ENCODE measurements around the gene MYCBP2. TPM values are rescaled to one million over a fixed set of nuclear protein-coding genes. Genes with fewer than 3 reads are reported as not detected.

MYCBP2 gene
- total RNA-seq, 1 experiment from 2014 or later = 53.3 TPM

- ATAC-seq = no peak
- DNase-seq = no peak
These were observed 104.7 kb downstream of the MYCBP2 start for GRCh38 chr13:77222000-77222690.

DNA sequence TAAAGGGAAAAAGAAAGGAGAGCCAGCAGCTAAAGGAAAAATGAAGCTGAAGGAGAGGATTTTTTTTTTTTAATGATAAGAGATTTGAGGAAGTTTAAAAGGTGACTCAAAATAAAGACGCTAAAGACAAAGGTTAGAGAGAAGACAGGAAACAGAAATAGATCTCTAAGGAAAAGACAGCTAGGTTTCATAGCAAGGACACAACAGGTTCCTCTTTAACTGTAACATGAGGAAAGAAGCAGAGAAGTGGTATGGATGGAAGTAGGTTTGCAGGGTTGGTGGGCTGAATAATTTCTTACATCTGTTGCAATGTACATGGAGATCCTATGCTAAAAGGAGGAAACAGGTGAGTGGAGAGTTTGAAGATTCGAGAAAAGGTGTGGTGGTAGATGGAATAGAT lies 107.5 kb downstream of the MYCBP2 start:
- DNase-seq = no peak
- Histone ChIP-seq H3K9me3 (ENCODE audit: low read length) (no peaks in the 10 kb centered on the region), H2AFZ (ENCODE audit: low read length) (no peak overlapping the region), H3K9me2 (replicated peaks; ENCODE audit: low read length) (no peaks in the 10 kb centered on the region), H3K27ac (ENCODE audit: low read length) (no peak overlapping the region), H4K20me1 (ENCODE audit: low read length) (no peaks in the 10 kb centered on the region), H3K27me3 (ENCODE audit: low read length) (no peaks in the 10 kb centered on the region), H3K4me2 (ENCODE audit: low read length) (no peak overlapping the region), H3K4me1 (ENCODE audit: insufficient read depth, low read length) (no peaks in the 10 kb centered on the region), H3F3A (ENCODE audit: low read length, unreplicated experiment) (no peaks in the 10 kb centered on the region), H3K9ac (ENCODE audit: low read length) (no peak overlapping the region), H3K36me3 (ENCODE audit: low read depth, low read length) (no peaks in the 10 kb centered on the region), H3K4me3 (ENCODE audit: low read length) (no peak overlapping the region), H3K79me2 (ENCODE audit: low read length) (no peaks in the 10 kb centered on the region)
- no peak for ATAC-seq
- ChIA-PET POLR2A (ENCODE audit: unreplicated experiment) (interaction anchor here (0.7 kb wide), 1 partner anchor 11 kb away, joined by 11 read pairs; no protein-coding TSS in a partner anchor), CTCF (no interaction called here)
- no TSS peak for BruUV-seq (replicated peaks)
- intact Hi-C loops (cut with micrococcal nuclease) = no loop called here
- TF ChIP-seq, protein P1, sequence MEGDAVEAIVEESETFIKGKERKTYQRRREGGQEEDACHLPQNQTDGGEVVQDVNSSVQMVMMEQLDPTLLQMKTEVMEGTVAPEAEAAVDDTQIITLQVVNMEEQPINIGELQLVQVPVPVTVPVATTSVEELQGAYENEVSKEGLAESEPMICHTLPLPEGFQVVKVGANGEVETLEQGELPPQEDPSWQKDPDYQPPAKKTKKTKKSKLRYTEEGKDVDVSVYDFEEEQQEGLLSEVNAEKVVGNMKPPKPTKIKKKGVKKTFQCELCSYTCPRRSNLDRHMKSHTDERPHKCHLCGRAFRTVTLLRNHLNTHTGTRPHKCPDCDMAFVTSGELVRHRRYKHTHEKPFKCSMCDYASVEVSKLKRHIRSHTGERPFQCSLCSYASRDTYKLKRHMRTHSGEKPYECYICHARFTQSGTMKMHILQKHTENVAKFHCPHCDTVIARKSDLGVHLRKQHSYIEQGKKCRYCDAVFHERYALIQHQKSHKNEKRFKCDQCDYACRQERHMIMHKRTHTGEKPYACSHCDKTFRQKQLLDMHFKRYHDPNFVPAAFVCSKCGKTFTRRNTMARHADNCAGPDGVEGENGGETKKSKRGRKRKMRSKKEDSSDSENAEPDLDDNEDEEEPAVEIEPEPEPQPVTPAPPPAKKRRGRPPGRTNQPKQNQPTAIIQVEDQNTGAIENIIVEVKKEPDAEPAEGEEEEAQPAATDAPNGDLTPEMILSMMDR (conservative IDR thresholded peaks at IDR 0.05; ENCODE audit: low read depth, low read length) = no peak
- TF ChIP-seq EZH2 (IDR thresholded peaks at IDR 0.05; ENCODE audit: low read length, unreplicated experiment) (no peak), EZH2phosphoT487 (IDR thresholded peaks at IDR 0.05; ENCODE audit: borderline replicate concordance, low read length) (no peak)

More at GRCh38 chr13:77222000-77222690, 104.7 kb downstream of the MYCBP2 start:
- ChIA-PET CTCF (no interaction called here), POLR2A (ENCODE audit: unreplicated experiment) (no interaction called here)
- H3K27me3 ChIP-seq (ENCODE audit: low read length) = no peaks in the 10 kb centered on the region
- H3K9me3 ChIP-seq (ENCODE audit: low read length) = no peaks in the 10 kb centered on the region
- no peaks in the 10 kb centered on the region for H3K36me3 ChIP-seq (ENCODE audit: low read depth, low read length)
- no peaks in the 10 kb centered on the region for H4K20me1 ChIP-seq (ENCODE audit: low read length)
- no peak for TF ChIP-seq EZH2 (IDR thresholded peaks at IDR 0.05; ENCODE audit: low read length, unreplicated experiment)
- no peak for TF ChIP-seq EZH2phosphoT487 (IDR thresholded peaks at IDR 0.05; ENCODE audit: borderline replicate concordance, low read length)
- TF ChIP-seq, protein P1 (conservative IDR thresholded peaks at IDR 0.05; ENCODE audit: low read depth, low read length) = no peak
- BruUV-seq (replicated peaks) = no TSS peak
- intact Hi-C loops (cut with micrococcal nuclease) = no loop called here
- H3K9me2 ChIP-seq (replicated peaks; ENCODE audit: low read length) = no peaks in the 10 kb centered on the region
- H3F3A ChIP-seq (ENCODE audit: low read length, unreplicated experiment) = no peaks in the 10 kb centered on the region
- H2AFZ ChIP-seq (ENCODE audit: low read length) = no peak overlapping the region
- no peak overlapping the region for H3K4me3 ChIP-seq (ENCODE audit: low read length)
- H3K79me2 ChIP-seq (ENCODE audit: low read length) = no peaks in the 10 kb centered on the region
- H3K4me2 ChIP-seq (ENCODE audit: low read length) = no peak overlapping the region
- no peaks in the 10 kb centered on the region for H3K4me1 ChIP-seq (ENCODE audit: insufficient read depth, low read length)
- no peak overlapping the region for H3K9ac ChIP-seq (ENCODE audit: low read length)
- no peak overlapping the region for H3K27ac ChIP-seq (ENCODE audit: low read length)

- POLR2A ChIA-PET (ENCODE audit: unreplicated experiment) = no interaction called here
- no peaks in the 10 kb centered on the region for H3K36me3 ChIP-seq (ENCODE audit: low read depth, low read length)
These were observed 108.6 kb downstream of the MYCBP2 start for GRCh38 chr13:77218274-77218673.

More at GRCh38 chr13:77218274-77218673, 108.6 kb downstream of the MYCBP2 start:
- CTCF ChIA-PET = interaction anchor here (0.8 kb wide), 1 partner anchor 37 kb away, joined by 5 read pairs; no protein-coding TSS in a partner anchor
- BruUV-seq (replicated peaks) = no TSS peak
- H3K4me3 ChIP-seq (ENCODE audit: low read length) = no peak overlapping the region
- no peaks in the 10 kb centered on the region for H3K9me3 ChIP-seq (ENCODE audit: low read length)
- no peak overlapping the region for H3K9ac ChIP-seq (ENCODE audit: low read length)
- no peaks in the 10 kb centered on the region for H3K9me2 ChIP-seq (replicated peaks; ENCODE audit: low read length)
- H3K79me2 ChIP-seq (ENCODE audit: low read length) = no peaks in the 10 kb centered on the region
- intact Hi-C loops (cut with micrococcal nuclease) = no loop called here
- H3K4me1 ChIP-seq (ENCODE audit: insufficient read depth, low read length) = 0 out of 2 replicates have a peak, but pooled peaks cover 3% of the 10 kb centered on the region
- DNase-seq = no peak
- H3K27ac ChIP-seq (ENCODE audit: low read length) = no peak overlapping the region
- ATAC-seq = no peak
- no peak overlapping the region for H2AFZ ChIP-seq (ENCODE audit: low read length)
- TF ChIP-seq, protein P1 (conservative IDR thresholded peaks at IDR 0.05; ENCODE audit: low read depth, low read length) = no peak
- TF ChIP-seq EZH2phosphoT487 (IDR thresholded peaks at IDR 0.05; ENCODE audit: borderline replicate concordance, low read length) (no peak), EZH2 (IDR thresholded peaks at IDR 0.05; ENCODE audit: low read length, unreplicated experiment) (no peak)
- no peak overlapping the region for H3K4me2 ChIP-seq (ENCODE audit: low read length)
- no peaks in the 10 kb centered on the region for H4K20me1 ChIP-seq (ENCODE audit: low read length)
- no peaks in the 10 kb centered on the region for H3K27me3 ChIP-seq (ENCODE audit: low read length)
- H3F3A ChIP-seq (ENCODE audit: low read length, unreplicated experiment) = no peaks in the 10 kb centered on the region
